Astrocyte (in vitro differentiated cells and primary cell): ENCODE results near the gene CHRNB2. TPM values are rescaled to one million over a fixed set of nuclear protein-coding genes. Genes with fewer than 3 reads are reported as not detected.

Experiments used
- DNase-seq: peaks from one replicate; pipeline ENCODE4 v3.0.0-alpha.2; 2010; ENCODE audit warnings: low read depth
- FAIRE-seq: peaks from 2 replicates; lab custom pipeline; 2011; peaks lifted over from hg19 to GRCh38; lab: Jason Lieb, UNC
- H2AFZ ChIP-seq: 2 replicates; pipeline ENCODE4 v1.6.0; 2012; ENCODE audit warnings: low read depth, low read length, inconsistent platforms
- H3K27ac ChIP-seq: 2 replicates; pipeline ENCODE4 v1.5.1; 2011; ENCODE audit warnings: low read depth, low read length, inconsistent platforms
- H3K27me3 ChIP-seq: 2 replicates; pipeline ENCODE4 v1.6.0; 2011; ENCODE audit warnings: low read length, inconsistent platforms; ENCODE audit not compliant: insufficient read depth
- H3K36me3 ChIP-seq: 2 replicates; pipeline ENCODE4 v1.5.1; 2011; ENCODE audit warnings: low read length, inconsistent platforms; ENCODE audit not compliant: insufficient read depth
- H3K4me1 ChIP-seq: 2 replicates; pipeline ENCODE4 v1.5.1; 2011; ENCODE audit warnings: low read length, inconsistent platforms; ENCODE audit not compliant: insufficient read depth
- H3K4me2 ChIP-seq: 2 replicates; pipeline ENCODE4 v1.6.0; 2012; ENCODE audit warnings: low read length, inconsistent platforms
- H3K4me3 ChIP-seq: 2 replicates; pipeline ENCODE4 v1.5.1; 2011; ENCODE audit warnings: low read depth, mild to moderate bottlenecking, low read length, inconsistent platforms; ENCODE audit not compliant: insufficient read depth
- H3K79me2 ChIP-seq: 2 replicates; pipeline ENCODE4 v1.6.0; 2012; ENCODE audit warnings: mild to moderate bottlenecking, low read length, inconsistent platforms; ENCODE audit not compliant: insufficient read depth
- H3K9ac ChIP-seq: 2 replicates; pipeline ENCODE4 v1.6.0; 2012; ENCODE audit warnings: mild to moderate bottlenecking, low read length, inconsistent platforms
- H3K9me3 ChIP-seq: 2 replicates; pipeline ENCODE4 v1.5.1; 2012; ENCODE audit warnings: low read depth, mild to moderate bottlenecking, low read length, inconsistent platforms; ENCODE audit not compliant: insufficient read depth
- H4K20me1 ChIP-seq: 2 replicates; pipeline ENCODE4 v1.6.0; 2012; ENCODE audit warnings: low read length, inconsistent platforms; ENCODE audit not compliant: insufficient read depth
- H3K27ac Mint-ChIP-seq: one replicate; pipeline ENCODE4 v1.8.0; 2021; ENCODE audit warnings: mild to moderate bottlenecking, mixed read lengths; ENCODE audit not compliant: unreplicated experiment
- H3K27me3 Mint-ChIP-seq: one replicate; pipeline ENCODE4 v1.8.0; 2021; ENCODE audit warnings: low read depth, mixed read lengths; ENCODE audit not compliant: unreplicated experiment
- H3K36me3 Mint-ChIP-seq: one replicate; pipeline ENCODE4 v1.8.0; 2021; ENCODE audit warnings: low read depth, mixed read lengths; ENCODE audit not compliant: unreplicated experiment
- H3K4me1 Mint-ChIP-seq: one replicate; pipeline ENCODE4 v1.8.0; 2021; ENCODE audit warnings: low read depth, mixed read lengths; ENCODE audit not compliant: unreplicated experiment
- H3K4me3 Mint-ChIP-seq: one replicate; pipeline ENCODE4 v1.8.0; 2021; ENCODE audit warnings: mild to moderate bottlenecking, moderate library complexity, mixed read lengths; ENCODE audit not compliant: unreplicated experiment
- H3K9me3 Mint-ChIP-seq: one replicate; pipeline ENCODE4 v1.8.0; 2021; ENCODE audit warnings: mild to moderate bottlenecking, mixed read lengths; ENCODE audit not compliant: unreplicated experiment
- CTCF ChIP-seq: IDR thresholded peaks from 2 replicates; pipeline ENCODE4 v1.5.1; 2011; ENCODE audit warnings: low read depth, mild to moderate bottlenecking, inconsistent platforms, low read length, moderate library complexity; ENCODE audit not compliant: insufficient read depth
- EZH2 ChIP-seq: IDR thresholded peaks from 2 replicates; pipeline ENCODE4 v1.6.1; 2012; ENCODE audit warnings: mild to moderate bottlenecking, low read length, inconsistent platforms; ENCODE audit not compliant: insufficient read depth
- total RNA-seq: library from RNA; stranded (reverse); gene quantifications from 2 replicates; pipeline ENCODE4 v1.2.1, GENCODE V29; 2021

Gene CHRNB2
- total RNA-seq, 1 donor from 2014 or later: 0.20 TPM

- TF ChIP-seq CTCF (no peak), EZH2 (no peak)
- FAIRE-seq (no peak), DNase-seq (no peak)
- H3K9me3 ChIP-seq: no peaks in the 10 kb centered on the region
- H3K27ac Mint-ChIP-seq: no peak overlapping the region
- H3K4me3 Mint-ChIP-seq: no peak overlapping the region
- H3K4me3 ChIP-seq: no peak overlapping the region
- H3K27me3 ChIP-seq: no peaks in the 10 kb centered on the region
- no peak overlapping the region for H3K27ac ChIP-seq
- no peak overlapping the region for H2AFZ ChIP-seq
- H4K20me1 ChIP-seq: peaks cover 76% of the 10 kb centered on the region
- H3K36me3 ChIP-seq: peaks cover 63% of the 10 kb centered on the region
- H3K4me1 ChIP-seq: no peaks in the 10 kb centered on the region
- H3K4me2 ChIP-seq: no peak overlapping the region
- peaks cover 22% of the 10 kb centered on the region for H3K4me1 Mint-ChIP-seq
- peaks cover 51% of the 10 kb centered on the region for H3K36me3 Mint-ChIP-seq
- H3K79me2 ChIP-seq: peaks cover 27% of the 10 kb centered on the region
- no peaks in the 10 kb centered on the region for H3K9me3 Mint-ChIP-seq
- H3K9ac ChIP-seq: no peak overlapping the region
- no peaks in the 10 kb centered on the region for H3K27me3 Mint-ChIP-seq
Observed at GRCh38 chr1:154593390-154593789, 25.8 kb downstream of the CHRNB2 start.

- H3K27me3 Mint-ChIP-seq: no peaks in the 10 kb centered on the region
- TF ChIP-seq CTCF (no peak), EZH2 (no peak)
Observed at GRCh38 chr1:154594811-154595210, 27.2 kb downstream of the CHRNB2 start.

GRCh38 chr1:154595621-154596020, 28.0 kb downstream of the CHRNB2 start:
- Mint-ChIP-seq H3K9me3 (no peaks in the 10 kb centered on the region), H3K27ac (no peak overlapping the region), H3K36me3 (peaks cover 47% of the 10 kb centered on the region), H3K4me3 (no peak overlapping the region), H3K4me1 (peaks cover 40% of the 10 kb centered on the region), H3K27me3 (no peaks in the 10 kb centered on the region)
- H3K27me3 ChIP-seq: no peaks in the 10 kb centered on the region
- no peaks in the 10 kb centered on the region for H3K9me3 ChIP-seq
- no peak overlapping the region for H3K4me2 ChIP-seq
- no peak overlapping the region for H3K4me3 ChIP-seq
- no peak overlapping the region for H3K9ac ChIP-seq
- H3K79me2 ChIP-seq: peaks cover 40% of the 10 kb centered on the region
- no peak for TF ChIP-seq CTCF
- TF ChIP-seq EZH2: no peak
- H2AFZ ChIP-seq: no peak overlapping the region
- H3K4me1 ChIP-seq: peaks cover 16% of the 10 kb centered on the region
- peaks cover 54% of the 10 kb centered on the region for H3K36me3 ChIP-seq
- DNase-seq (peak; percentile 41), FAIRE-seq (no peak)
- H3K27ac ChIP-seq: no peak overlapping the region
- peaks cover 78% of the 10 kb centered on the region for H4K20me1 ChIP-seq

More at GRCh38 chr1:154594811-154595210, 27.2 kb downstream of the CHRNB2 start:
- Mint-ChIP-seq H3K4me1 (peaks cover 35% of the 10 kb centered on the region), H3K27ac (peak overlapping the region; percentile 53), H3K36me3 (peaks cover 47% of the 10 kb centered on the region), H3K9me3 (no peaks in the 10 kb centered on the region), H3K4me3 (peak overlapping the region; percentile 28)
- Histone ChIP-seq H3K9ac (no peak overlapping the region), H3K4me2 (no peak overlapping the region), H3K27me3 (no peaks in the 10 kb centered on the region), H3K4me1 (peaks cover 14% of the 10 kb centered on the region), H3K27ac (no peak overlapping the region), H3K36me3 (peaks cover 59% of the 10 kb centered on the region), H3K9me3 (no peaks in the 10 kb centered on the region), H2AFZ (no peak overlapping the region), H3K4me3 (no peak overlapping the region), H4K20me1 (peaks cover 78% of the 10 kb centered on the region), H3K79me2 (peaks cover 35% of the 10 kb centered on the region)
- FAIRE-seq: no peak
- no peak for DNase-seq
